Pancreas (tissue), 10 donors: ENCODE data around the gene LAMTOR4. TPM values are rescaled to one million over a fixed set of nuclear protein-coding genes. Genes with fewer than 3 reads are reported as not detected.

Experiments
- ATAC-seq, 4 donors: fragments of 200-7000 bp; cut with Tn5 transposase; one replicate each; pipeline versions ENCODE4 v1.8.0 to v1.9.1; 2020; ENCODE audit warnings: mild to moderate bottlenecking in 4 of 4, moderate library complexity in 4 of 4
- DNase-seq, 6 donors: peaks; one replicate each; pipeline ENCODE4 v3.0.0-alpha.2; 2020
- FAIRE-seq: peaks from 2 replicates; lab custom pipeline; 2012; peaks lifted over from hg19 to GRCh38; lab: Jason Lieb, UNC
- H3K27ac ChIP-seq, 4 donors: fragments of 200-600 bp; sonication (generic); 1 replicate in 3 of 4; 2 replicates in 1 of 4; pipeline versions ENCODE4 v1.5.0 to v1.8.0; 2020
- H3K27me3 ChIP-seq, 4 donors: fragments of 200-600 bp; one replicate each; pipeline ENCODE4 v1.8.0; 2021
- H3K36me3 ChIP-seq, 3 donors: fragments of 200-600 bp; sonication (generic) in 1 of 3; one replicate each; pipeline versions ENCODE4 v1.5.0 to v1.8.0; 2020 to 2021
- H3K4me1 ChIP-seq, 3 donors: fragments of 200-600 bp; one replicate each; pipeline ENCODE4 v1.8.0; 2021
- H3K4me3 ChIP-seq, 4 donors: fragments of 200-600 bp; sonication (generic) in 2 of 4; one replicate each; pipeline versions ENCODE4 v1.5.0 to v1.8.0; 2020 to 2021
- H3K9me3 ChIP-seq, 4 donors: fragments of 200-600 bp; one replicate each; pipeline ENCODE4 v1.8.0; 2021
- WGBS, 2 donors: extraction: QIAGEN DNeasy Blood & Tissue Kit; methylation state at CpG; one replicate each; pipeline ENCODE4 v1.1.7; 2013; 5-methylcytosine and 5-hydroxymethylcytosine counted together
- intact Hi-C, 3 donors: fragments of 100-400 bp; cut with DNase I; formaldehyde crosslinking; loops; one replicate each; pipeline versions ENCODE4 v1.11.1 to v1.14.2; 2022
- polyA plus RNA-seq, 2 donors: library from polyadenylated mRNA; stranded (reverse); fragments of 200-250 nt; gene quantifications; one replicate each; pipeline ENCODE4 v1.2.3, GENCODE V29; 2013
- total RNA-seq, 6 donors: library from RNA; stranded (reverse); fragmentation: NEBNext Ultra II Directional in 4 of 6; extraction: Animal tissue kit (Norgen Biotek cat#: 25700) in 4 of 6; gene quantifications; one replicate each; pipeline versions ENCODE4 v1.2.1 to v1.2.4, GENCODE V29; 2021 to 2023
- TF ChIP-seq, protein P1 (sequence below), 4 donors: fragments of 200-600 bp; sonication (generic) in 3 of 4; IDR thresholded peaks; one replicate each; pipeline versions ENCODE4 v1.5.0 to v1.8.0; 2021; ENCODE audit warnings: antibody characterized with exemption in 4 of 4
- donor health status: healthy with polysubstance abuse.
- donor health status: DM: no; HTN: no; CAD: no; lungs with moderate emphysema.
- donor health status: DM: no; HTN: no; CAD: no.
- donor health status: control.
- donor health status: control.
- donor health status: Bipolar disorder and iron deficiency.
- donor health status: DM: yes; HTN: yes; CAD: no.
- donor health status: DM: no; HTN: no; CAD: no.
- donor health status: DM: no; HTN: no; CAD: no.
- donor health status: DM: yes; HTN: yes; CAD: no.

Gene LAMTOR4
- total and polyA plus RNA-seq, 8 donors, result 43.8 to 209 (median 55.6) TPM

DNA sequence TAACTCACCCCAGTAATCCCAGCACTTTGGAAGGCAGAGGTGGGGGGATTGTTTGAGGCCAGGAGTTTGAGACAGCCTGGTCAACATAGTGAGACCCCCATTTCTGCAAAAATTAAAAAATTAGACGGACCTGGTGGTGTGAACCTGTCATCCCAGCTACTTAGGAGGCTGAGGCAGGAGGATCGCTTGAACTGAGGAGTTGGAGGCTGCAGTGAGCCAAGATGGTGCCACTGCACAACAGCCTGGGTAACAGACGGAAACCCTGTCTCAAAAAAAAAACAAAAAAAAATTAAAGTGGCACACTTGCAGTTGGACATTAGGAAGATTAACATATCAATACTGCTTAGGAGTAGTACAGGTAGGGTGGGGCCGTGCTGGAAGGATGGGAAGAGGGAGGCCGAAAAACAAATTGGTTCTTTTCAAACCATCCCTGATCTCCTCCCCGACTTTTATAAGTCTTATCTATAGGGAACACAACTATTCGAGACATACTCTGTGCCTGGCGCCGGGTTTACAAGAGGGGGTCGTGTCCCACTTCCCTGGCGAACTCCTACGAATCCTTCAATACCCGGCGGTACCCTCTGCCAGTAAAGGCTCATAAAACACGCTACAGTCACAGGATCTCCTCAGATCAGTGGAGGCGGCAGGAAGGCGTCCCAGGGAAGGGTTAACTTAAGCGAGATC, 30.2 kb upstream of the LAMTOR4 start:
- ATAC-seq (no peak), DNase-seq (no peak), FAIRE-seq (no peak)
- intact Hi-C loops, result no loop called here
- no peaks in the 10 kb centered on the region for H3K36me3 ChIP-seq
- H3K9me3 ChIP-seq, result no peaks in the 10 kb centered on the region
- TF ChIP-seq, protein P1, sequence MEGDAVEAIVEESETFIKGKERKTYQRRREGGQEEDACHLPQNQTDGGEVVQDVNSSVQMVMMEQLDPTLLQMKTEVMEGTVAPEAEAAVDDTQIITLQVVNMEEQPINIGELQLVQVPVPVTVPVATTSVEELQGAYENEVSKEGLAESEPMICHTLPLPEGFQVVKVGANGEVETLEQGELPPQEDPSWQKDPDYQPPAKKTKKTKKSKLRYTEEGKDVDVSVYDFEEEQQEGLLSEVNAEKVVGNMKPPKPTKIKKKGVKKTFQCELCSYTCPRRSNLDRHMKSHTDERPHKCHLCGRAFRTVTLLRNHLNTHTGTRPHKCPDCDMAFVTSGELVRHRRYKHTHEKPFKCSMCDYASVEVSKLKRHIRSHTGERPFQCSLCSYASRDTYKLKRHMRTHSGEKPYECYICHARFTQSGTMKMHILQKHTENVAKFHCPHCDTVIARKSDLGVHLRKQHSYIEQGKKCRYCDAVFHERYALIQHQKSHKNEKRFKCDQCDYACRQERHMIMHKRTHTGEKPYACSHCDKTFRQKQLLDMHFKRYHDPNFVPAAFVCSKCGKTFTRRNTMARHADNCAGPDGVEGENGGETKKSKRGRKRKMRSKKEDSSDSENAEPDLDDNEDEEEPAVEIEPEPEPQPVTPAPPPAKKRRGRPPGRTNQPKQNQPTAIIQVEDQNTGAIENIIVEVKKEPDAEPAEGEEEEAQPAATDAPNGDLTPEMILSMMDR (IDR thresholded peaks at IDR 0.05), result no peak
- peak overlapping the region; percentile 64 to 91 (median 70) for H3K4me3 ChIP-seq
- H3K27ac ChIP-seq, result peak overlapping the region in 2 of 4 donors; percentile 96 to 97
- H3K4me1 ChIP-seq, result peaks cover 0 to 6% (median 0%) of the 10 kb centered on the region in 3 donors
- 14 to 19% methylated on average over 18 of the region's 18 CpGs for WGBS, 2 donors
- no peaks in the 10 kb centered on the region for H3K27me3 ChIP-seq

- DNase-seq, result peak; percentile 93 to 99 (median 96)
- ATAC-seq, result peak; percentile 95 to 97 (median 96)
- intact Hi-C loops, result no loop called here
- no peaks in the 10 kb centered on the region for H3K9me3 ChIP-seq
- H3K4me3 ChIP-seq, result peak within 1 kb of the TSS; percentile 64 to 91 (median 70)
- no peaks in the 10 kb centered on the region for H3K27me3 ChIP-seq
- peak within 1 kb of the TSS; percentile 88 to 97 (median 94) for H3K27ac ChIP-seq
- 0 to 1% methylated on average over 49 of the region's 49 CpGs for WGBS, 2 donors
- H3K36me3 ChIP-seq, result no peaks in the 10 kb centered on the region
- TF ChIP-seq, protein P1 (IDR thresholded peaks at IDR 0.05), result no peak
- H3K4me1 ChIP-seq, result peaks cover 0 to 6% (median 0%) of the 10 kb centered on the region in 3 donors
- no peak for FAIRE-seq
Measured at GRCh38 chr7:100119072-100119969, 29.4 kb upstream of the LAMTOR4 start, which contains the start of the genes CNPY4 and TAF6. Gene CNPY4 (plus strand): TSS chr7:100119634. CDS start chr7:100119745, 111 bp downstream. Gene TAF6 (minus strand): TSS chr7:100119358. CDS start chr7:100114209, 5,149 bp downstream.

GRCh38 chr7:100119970-100120732, 28.6 kb upstream of the LAMTOR4 start:
- Histone ChIP-seq H3K9me3 (no peaks in the 10 kb centered on the region), H3K27me3 (no peaks in the 10 kb centered on the region), H3K4me3 (peak overlapping the region; percentile 2 to 75 (median 42)), H3K36me3 (no peaks in the 10 kb centered on the region), H3K4me1 (peaks cover 0 to 6% (median 0%) of the 10 kb centered on the region in 3 donors), H3K27ac (peak overlapping the region in 2 of 4 donors; percentile 88 to 93)
- FAIRE-seq (no peak), DNase-seq (peak in 2 of 6 donors; percentile 50 to 56), ATAC-seq (peak; percentile 18 to 57 (median 44))
- intact Hi-C loops, result no loop called here
- 38 to 39% methylated on average over 19 of the region's 19 CpGs for WGBS, 2 donors
- TF ChIP-seq, protein P1 (IDR thresholded peaks at IDR 0.05), result no peak

DNA sequence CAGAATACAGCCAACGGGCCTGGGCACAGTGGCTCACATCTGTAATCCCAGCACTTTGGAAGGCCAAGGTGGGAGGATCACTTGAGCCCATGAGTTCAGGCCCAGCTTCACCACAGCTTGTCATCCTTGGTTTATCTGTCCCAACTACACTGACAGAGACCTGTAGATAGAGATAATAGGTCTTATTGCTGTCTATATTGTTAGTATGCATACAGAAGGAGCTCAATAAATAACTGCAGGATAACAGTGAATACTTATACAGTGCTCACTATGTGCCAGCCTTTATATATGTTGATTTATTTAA, 28.0 kb upstream of the LAMTOR4 start:
- DNase-seq (no peak), FAIRE-seq (no peak), ATAC-seq (no peak)
- Histone ChIP-seq H3K36me3 (no peaks in the 10 kb centered on the region), H3K27ac (no peak overlapping the region), H3K4me1 (peaks cover 0 to 8% (median 2%) of the 10 kb centered on the region in 3 donors), H3K27me3 (no peaks in the 10 kb centered on the region), H3K9me3 (no peaks in the 10 kb centered on the region), H3K4me3 (no peak overlapping the region)
- 51 to 53% methylated on average over 1 of the region's 1 CpG for WGBS, 2 donors
- TF ChIP-seq, protein P1 (IDR thresholded peaks at IDR 0.05), result no peak
- intact Hi-C loops, result no loop called here
